ENCODE data around the gene SELENOT.
"Not testable (repeated sequence)": the region's sequence is repeated elsewhere in the genome, so short reads cannot be mapped to it uniquely, and the experiment has no call there.

SELENOT gene

DNA sequence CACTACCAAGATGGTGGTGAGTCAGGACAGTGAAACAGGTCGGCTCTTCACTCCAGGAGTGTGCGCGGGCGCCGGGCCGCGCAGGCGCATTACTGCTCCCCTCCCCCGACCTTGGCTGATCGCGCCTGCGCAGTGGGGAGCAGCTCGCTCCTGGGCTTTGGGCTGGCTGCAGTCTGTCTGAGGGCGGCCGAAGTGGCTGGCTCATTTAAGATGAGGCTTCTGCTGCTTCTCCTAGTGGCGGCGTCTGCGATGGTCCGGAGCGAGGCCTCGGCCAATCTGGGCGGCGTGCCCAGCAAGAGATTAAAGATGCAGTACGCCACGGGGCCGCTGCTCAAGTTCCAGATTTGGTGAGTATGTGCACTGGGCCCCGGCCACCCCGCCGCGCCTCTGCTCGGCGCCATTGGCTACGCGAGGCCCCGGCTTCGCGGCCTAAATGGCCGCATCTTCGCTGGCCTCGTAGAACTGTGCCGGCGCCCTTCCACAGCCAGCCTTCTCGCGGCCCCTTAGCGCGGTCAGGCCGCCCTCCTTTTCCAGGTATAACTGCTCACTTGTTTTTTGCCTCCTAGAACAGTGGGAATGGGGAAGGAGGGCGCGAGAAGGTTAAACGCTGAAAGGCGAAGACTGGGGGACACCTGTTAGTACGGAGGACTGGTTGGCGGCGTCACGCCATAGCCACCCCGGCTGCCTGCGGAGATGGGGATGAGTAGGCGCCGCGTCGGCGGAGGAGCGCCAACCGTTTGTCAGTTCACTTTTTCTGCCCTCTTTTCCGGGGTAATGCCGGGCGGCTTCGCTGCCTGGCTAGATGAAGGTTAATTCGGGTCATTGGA is at the start of gene SELENOT:
Gene SELENOT (plus strand): TSS at position 169 of the 827 bp plus-strand sequence. CDS start 42 bp downstream, at position 211.
- in situ Hi-C loops (cut with MboI; ENCODE audit: low sequenced_read_pairs), result no loop called here

DNA sequence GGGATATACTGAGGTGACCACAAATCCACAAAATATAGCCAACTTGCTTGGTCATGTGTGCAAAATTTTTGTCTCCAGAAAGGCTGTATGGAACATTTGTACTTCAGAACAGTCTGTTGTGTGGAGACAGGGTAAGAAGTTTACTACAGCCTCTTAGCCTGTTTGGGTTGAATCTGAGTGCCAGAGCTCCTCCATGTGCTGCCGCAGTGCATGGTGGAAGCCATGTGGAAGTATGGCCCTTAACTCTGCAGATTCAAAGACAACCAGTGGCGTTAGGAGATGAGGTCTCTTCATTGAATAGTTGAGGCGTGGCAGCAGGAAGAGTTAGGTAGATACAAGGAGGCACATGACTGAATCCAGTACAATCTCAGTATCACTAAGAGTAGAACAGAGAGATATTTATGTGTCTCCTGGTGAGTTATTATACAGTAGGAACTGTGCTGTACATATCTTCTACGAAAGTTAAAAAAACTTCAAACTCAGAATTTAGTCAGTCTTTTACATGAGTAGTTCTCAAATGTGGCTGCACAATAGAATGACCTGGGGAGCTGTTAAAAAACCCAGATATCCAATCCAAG is 47.2 kb upstream of the SELENOT start:
- in situ Hi-C loops (cut with MboI; ENCODE audit: low sequenced_read_pairs), result no loop called here

DNA sequence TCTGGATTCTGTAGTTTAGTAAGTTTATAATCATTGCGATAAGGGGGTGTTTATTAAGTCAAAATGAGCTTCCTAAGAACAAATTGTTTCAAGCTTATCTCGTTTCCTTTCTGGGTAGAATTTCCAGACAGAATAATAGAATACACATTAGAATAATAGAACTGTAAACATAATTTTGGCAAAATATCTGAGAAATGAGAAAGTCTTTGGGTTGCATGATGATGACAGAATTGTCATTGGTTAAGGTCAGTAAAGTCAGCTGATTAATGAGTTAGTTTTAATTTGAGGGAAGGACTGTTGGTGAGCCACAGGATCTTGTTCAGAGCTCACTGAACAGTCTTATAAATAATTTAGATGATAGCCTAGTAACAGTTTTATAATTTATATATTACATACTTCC is 46.3 kb upstream of the SELENOT start:
- in situ Hi-C loops (cut with MboI; ENCODE audit: low sequenced_read_pairs), result no loop called here

DNA sequence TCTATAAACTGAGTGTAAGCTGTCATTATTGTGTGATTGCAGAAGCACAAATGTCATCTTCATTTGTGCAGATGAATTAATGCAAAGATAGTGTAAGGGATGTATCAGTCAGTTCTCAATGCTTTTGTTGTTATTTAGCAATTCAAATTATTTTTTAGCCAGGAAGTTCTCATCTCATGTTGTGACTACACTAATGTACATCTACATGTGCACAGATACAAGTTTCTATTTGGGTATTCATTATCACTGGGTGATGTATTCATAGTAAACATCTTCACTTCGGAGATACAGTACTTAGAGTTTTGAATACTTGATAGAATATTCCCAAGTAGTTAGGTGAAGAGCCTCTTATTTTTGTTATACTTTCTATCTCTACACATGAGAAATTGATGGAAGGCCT is 45.4 kb upstream of the SELENOT start:
- in situ Hi-C loops (cut with MboI; ENCODE audit: low sequenced_read_pairs), result no loop called here

- in situ Hi-C loops (cut with MboI; ENCODE audit: low sequenced_read_pairs), result no loop called here
Measured at GRCh38 chr3:150564243-150564642, 38.9 kb upstream of the SELENOT start.

- in situ Hi-C loops (cut with MboI; ENCODE audit: low sequenced_read_pairs), result no loop called here
Measured at GRCh38 chr3:150567328-150567727, 35.8 kb upstream of the SELENOT start.

- in situ Hi-C loops (cut with MboI; ENCODE audit: low sequenced_read_pairs), result no loop called here
Measured at GRCh38 chr3:150577855-150578254, 25.3 kb upstream of the SELENOT start.

DNA sequence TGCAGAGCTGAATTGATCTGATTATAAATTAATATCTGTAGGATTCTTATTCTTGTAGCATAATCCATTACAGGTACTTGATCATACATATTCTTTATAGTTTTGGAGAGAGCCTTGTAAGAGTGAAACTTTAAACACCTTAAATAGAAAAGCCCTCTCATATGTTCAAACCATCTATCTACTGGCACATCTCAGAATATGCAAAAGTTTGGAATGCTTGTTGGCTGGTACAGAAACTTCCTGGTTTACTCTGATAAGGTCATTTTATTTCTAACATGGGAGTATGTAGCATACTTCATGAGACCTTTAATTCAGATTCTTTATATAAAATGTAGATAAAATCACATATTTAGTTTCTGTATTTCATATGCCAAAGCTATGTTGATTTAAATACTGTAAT is 21.9 kb upstream of the SELENOT start:
- in situ Hi-C loops (cut with MboI; ENCODE audit: low sequenced_read_pairs), result no loop called here

DNA sequence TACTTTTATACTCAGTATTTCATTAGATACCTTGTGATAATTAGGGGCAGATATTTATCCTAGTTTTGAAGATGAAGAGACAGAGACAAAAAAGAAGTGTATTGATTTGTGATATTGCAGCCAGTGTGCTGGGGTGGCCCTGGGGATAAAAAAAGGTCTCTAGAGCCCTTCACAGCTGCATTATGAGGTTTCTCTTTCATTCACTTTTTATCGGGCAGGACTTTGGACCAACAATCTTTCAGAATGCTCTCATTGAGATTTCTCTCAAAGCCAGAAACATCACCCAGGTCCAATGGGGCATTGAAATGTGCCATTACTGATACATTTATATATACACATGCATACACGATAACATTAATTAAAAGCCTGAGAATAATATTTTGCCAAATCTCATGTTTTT is 20.5 kb upstream of the SELENOT start:
- in situ Hi-C loops (cut with MboI; ENCODE audit: low sequenced_read_pairs), result no loop called here

GRCh38 chr3:150583028-150583427 is 20.1 kb upstream of the SELENOT start:
- in situ Hi-C loops (cut with MboI; ENCODE audit: low sequenced_read_pairs), result no loop called here

- in situ Hi-C loops (cut with MboI; ENCODE audit: low sequenced_read_pairs), result no loop called here
Measured at GRCh38 chr3:150588027-150588830, 14.9 kb upstream of the SELENOT start.

DNA sequence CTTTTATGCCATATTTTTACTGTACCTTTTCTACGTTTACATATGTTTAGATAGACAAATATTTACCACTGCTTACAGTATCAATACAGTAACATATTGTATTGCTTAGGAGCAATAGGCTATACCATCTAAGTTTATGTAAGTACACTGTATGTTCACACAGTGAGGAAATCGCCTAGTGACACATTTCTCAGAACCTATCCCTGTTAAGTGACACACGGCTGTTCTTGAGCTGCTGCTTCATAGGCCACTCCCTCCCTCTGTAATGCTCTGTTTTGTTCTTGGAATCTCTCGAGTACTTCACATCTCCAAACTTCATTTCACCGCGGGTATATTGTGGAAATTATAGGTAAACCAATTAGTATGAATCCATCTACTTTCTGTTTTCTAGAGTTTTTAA is 13.4 kb upstream of the SELENOT start:
- in situ Hi-C loops (cut with MboI; ENCODE audit: low sequenced_read_pairs), result no loop called here

DNA sequence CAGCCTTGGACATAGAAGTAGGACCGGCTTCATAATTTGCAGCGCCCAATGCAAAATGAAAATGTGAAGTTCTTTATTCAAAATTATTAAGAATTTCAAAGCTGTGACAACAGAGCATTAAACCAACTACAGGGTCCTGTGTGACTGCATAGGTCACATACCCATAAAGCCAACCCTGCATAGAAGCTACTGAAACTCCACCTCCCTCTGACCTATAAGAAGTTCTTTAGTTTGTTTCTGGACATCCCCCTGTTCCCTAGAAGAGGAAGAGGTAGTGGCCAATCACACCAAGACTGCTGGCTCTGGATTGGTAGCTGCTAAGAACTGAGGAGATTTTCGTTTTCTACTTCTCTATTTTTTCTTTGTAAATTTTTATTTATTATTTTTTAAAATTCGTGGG is 9.0 kb upstream of the SELENOT start:
- in situ Hi-C loops (cut with MboI; ENCODE audit: low sequenced_read_pairs), result no loop called here

DNA sequence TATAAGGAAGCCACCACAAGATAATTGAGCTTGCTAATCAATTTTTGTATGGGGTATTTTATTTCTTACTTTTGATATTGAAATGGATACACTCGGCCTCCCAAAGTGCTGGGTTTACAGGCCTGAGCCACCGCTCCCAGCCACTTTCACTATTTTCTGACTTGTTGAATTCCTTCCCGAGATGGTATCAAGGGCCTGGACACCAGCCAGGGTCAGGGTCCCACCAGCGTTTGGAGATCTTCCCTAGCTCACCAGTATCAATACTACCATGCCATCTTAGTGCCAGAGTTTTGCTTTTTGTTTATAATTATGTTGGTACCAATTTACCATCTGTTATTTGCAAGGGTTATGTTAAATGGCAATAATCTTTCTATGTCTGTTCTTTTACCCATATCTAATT is 5.5 kb upstream of the SELENOT start:
- in situ Hi-C loops (cut with MboI; ENCODE audit: low sequenced_read_pairs), result no loop called here

GRCh38 chr3:150599611-150600297 is 3.4 kb upstream of the SELENOT start:
- in situ Hi-C loops (cut with MboI; ENCODE audit: low sequenced_read_pairs), result no loop called here

DNA sequence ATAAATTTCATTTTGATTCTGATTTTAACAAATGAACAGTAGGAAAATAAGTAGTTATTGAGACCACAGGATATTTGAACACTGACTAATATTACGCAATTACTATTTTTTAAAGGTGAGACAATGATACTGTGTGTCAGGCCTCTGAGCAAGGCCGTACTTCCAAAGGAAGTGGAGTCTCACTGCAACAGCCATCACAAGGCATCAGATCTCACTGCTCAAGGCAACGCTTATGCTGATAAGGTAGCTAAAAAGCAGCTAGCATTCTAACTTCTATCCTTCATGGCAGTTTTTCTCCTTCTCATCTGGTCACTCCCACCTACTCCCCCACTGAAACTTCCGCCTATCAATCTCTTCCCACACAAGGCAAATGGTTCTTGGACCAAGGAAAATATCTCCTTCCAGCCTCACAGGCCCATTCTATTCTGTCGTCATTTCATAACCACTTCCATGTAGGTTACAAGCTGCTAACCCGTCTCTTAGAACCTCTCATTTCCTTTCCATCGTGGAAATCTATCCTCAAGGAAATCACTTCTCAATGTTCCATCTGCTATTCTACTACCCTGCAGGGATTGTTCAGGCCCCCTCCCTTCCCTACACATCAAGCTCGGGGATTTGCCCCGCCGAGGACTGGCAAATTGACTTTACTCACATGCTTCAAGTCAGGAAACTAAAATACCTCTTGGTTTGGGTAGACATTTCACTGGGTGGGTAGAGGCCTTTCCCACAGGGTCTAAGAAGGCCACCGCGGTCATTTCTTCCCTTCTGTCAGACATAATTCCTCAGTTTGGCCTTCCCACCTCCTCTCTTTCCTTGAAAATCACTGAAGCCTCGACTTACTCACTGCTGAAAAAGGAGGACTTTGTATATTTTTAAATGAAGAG is 2.2 kb upstream of the SELENOT start:
- in situ Hi-C loops (cut with MboI; ENCODE audit: low sequenced_read_pairs), result not testable (repeated sequence)

DNA sequence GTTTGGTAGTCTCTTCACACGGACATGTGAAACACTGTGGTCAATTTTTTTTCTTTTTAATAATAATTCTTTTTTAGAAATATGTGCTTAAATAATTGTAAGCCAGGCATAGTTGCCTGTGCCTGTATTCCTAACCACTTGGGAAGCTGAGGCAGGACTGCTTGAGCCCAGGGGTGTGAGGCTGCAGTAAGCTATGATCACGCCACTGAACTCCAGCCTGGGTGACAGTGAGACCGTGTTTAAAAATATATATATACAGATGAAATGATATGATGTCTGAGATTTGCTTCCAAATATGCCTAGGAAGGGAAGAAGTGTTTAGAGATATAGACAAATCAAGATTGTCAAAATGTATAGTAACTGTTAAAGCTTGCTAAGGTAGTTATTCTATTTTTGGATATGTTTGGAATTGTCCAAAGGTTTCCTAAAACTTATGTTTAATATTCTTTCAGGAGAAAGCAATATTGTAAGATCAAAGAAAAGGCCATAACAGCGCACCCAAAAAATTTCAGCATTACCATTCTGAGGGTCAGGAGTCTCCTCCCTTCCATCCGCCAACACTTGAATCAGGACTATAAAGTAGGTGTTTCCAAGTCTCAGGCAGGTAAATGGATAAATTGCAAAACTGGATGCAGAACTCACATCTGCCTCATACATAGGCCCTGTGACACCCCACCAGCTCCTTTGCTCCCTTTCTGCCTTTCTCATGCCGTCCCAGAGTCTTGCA is 532 bp upstream of the SELENOT start:
- in situ Hi-C loops (cut with MboI; ENCODE audit: low sequenced_read_pairs), result no loop called here

DNA sequence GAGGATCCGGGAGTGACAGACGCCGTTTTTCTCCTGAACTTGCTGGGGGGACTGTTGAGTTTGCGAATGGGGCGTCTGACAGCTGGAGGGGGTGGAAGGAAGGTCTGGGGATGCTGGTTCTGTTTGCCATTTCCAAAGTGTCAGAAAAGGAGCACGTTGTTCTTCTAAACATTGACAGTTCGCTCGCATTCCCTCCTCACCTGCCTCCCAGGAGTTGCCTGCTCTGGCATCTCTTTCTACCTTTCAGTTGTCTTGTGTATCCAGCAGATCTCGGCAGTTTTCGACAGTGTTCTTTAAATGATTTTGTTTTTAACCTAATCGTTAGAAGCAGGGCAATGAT is 829 bp downstream of the SELENOT start:
- in situ Hi-C loops (cut with MboI; ENCODE audit: low sequenced_read_pairs), result no loop called here

- in situ Hi-C loops (cut with MboI; ENCODE audit: low sequenced_read_pairs), result no loop called here
Measured at GRCh38 chr3:150605998-150606641, 3.0 kb downstream of the SELENOT start.
